ENCODE data around the gene CHST11.
"Not testable (repeated sequence)": the region's sequence is repeated elsewhere in the genome, so short reads cannot be mapped to it uniquely, and the experiment has no call there.

Gene CHST11

DNA sequence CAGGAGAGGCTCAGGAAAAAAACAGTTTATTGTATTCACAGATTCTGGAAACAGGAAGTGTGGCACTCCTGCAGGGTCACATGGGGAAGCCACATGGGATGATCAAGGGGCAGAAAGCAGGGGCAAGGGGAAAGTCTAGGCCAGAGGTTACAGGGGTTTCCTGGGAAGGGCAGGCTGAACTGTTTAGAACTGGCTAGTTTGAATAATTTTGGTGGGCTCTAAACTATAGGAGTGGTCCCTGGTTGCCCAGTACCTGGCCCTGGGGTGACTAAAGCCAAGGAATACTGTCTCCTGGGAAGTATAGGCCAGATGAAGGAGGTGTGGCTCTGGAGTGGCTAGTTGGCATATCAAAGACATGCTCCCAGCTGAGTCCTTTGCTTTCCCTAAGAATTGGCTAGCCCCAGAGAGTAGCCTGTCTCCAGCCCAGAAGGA lies 332.1 kb downstream of the CHST11 start:
- peak; percentile 3 for DNase-seq

DNA sequence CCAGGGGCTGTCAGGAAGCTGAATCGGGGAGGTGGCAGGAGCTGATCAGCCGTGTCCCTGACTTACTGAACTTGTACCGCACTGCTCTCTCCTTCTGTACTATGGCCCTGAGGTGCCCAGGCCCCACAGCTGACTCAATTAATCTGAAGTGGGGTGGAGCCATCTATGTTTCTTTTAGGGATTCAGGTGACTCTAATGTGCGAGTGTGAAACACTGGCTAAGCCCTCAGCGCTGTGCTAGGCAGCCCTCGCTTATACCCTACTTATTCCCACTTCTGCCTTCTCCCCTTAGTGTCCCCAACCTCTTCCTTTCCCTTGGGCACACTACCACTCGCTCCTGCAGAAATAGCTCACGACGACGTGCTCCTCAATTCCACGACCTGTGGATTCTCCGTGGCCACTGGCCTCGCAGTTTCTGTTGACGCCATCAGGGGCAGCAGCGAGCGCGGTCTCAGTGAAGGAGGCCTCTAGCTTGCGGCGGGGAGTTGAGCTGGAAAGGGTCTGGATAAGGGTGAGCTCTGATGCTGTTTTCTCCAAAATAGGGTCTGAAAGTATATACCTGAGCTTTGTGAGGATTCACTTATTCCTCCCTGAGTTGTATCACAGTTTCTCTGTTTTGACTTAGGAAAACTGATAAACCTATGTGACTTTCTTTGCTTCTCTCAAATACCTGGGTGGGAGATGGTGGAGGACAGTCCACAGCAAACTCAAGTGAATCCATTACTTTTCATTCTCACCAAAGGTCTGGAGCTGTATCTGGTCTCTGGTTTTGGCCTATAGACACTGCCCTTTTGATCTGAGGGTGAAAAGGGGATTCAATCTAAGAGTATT lies 333.8 kb downstream of the CHST11 start:
- DNase-seq, result no peak

DNA sequence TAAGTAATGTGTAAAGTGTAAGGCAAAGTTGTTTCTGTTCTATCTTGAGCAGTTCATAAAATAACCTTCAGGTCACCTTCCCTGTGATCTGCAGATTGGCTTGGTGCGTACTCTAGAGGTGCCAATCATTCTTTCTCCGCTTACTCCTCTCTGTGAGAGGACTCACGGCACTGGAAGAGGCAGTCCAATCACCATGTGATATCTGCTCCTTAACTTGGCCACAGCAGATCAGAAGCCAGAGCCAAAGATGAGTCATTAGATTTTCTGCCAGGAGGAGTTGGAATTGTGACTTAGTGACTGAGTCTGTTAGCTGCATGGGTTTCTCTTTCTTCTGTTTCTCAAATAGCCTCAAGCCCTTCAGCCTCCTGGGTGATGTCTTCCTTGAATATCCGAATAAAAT lies 335.8 kb downstream of the CHST11 start:
- no peak for DNase-seq

DNA sequence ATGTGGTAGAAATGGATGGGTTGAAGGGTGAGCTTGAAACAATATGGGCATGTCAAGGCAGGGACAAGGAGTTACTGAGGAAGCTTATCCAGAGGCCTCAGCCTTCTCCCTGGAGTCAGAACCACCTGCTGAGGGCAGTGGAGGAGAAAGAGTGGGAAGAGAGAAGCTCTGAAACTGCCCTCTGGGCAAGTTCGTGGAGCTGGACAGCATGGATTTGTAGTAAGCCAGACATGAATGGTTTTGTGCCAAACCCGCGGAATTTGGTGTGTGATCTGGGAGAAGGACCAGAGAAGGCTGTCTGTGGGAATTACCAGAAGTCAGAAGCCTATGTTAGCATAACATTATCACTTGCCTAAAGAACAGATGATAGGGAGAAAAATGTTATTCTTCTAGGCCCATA lies 336.5 kb downstream of the CHST11 start:
- no peak for DNase-seq

DNA sequence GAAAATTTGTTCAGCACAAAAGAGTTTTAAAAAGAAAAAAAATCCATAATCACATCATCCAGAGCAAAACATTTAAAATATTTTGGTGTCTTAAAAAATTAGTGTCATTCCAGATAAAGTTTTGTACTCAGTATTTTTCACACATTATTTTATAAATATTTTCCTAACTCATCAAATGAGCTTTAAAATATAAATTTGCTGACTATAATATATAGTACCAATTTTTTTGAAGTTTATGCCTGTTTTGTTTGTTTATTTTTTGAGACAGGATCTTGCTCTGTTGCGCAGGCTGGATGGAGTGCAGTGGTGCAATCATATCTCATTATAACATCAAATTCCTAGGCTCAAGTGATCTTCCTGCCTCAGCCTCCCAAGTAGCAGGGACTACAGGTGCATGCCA lies 337.2 kb downstream of the CHST11 start:
- DNase-seq, result no peak

DNA sequence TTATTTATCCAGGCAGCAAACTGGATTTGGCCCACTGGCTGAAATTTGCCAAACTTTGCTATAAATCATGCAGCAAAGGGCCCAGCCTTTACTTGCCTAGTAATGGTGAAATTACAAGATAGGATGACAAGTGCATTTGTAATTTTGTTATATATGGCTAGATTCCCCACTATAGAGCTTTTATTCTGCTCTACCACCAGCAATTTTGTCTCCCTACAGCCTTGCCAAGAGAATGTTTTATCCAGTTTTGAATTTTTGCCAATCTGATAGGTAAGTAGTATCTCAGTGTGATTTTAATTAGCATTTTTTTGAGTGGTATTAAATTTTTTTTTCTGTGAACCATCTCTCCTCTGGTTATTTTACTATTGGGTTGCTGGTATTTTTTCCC lies 339.7 kb downstream of the CHST11 start:
- no peak for DNase-seq

DNA sequence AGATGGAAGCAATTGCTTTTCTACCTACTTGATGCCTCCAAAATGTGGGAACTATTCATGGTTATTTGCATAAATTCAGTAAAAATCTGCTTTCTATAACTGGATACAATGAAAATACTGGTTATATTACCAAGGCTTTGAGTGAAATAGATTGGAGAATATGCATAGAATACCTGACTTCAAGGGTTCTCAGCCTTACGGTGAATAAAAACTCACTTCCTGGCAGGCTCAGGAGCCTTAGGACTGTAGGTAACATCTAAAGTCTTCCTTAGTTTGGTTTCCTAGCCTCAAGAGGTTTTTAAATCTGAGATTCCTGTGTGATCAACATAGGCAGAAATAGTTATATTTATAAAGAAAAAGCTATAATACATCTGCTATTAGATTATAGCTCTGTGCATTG lies 342.7 kb downstream of the CHST11 start:
- DNase-seq, result no peak

DNA sequence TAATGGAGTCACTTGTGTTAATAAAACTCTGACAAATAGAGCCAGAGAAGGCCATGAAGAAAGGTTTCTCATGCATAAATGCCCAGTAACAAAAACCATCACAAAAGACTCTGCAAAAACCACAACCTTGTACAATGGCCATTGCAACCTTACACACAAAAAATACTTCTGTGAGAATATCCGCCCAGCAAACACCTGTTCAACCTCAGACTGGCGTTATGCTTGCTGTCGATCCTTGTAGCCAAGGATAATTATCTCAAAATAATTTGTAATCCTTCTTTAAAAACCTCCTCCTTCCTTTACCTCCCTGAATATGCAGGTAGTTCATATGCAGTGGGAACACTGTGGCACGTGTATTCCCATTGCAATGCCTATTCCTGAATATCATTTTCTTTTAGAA lies 344.3 kb downstream of the CHST11 start:
- DNase-seq, result no peak

DNA sequence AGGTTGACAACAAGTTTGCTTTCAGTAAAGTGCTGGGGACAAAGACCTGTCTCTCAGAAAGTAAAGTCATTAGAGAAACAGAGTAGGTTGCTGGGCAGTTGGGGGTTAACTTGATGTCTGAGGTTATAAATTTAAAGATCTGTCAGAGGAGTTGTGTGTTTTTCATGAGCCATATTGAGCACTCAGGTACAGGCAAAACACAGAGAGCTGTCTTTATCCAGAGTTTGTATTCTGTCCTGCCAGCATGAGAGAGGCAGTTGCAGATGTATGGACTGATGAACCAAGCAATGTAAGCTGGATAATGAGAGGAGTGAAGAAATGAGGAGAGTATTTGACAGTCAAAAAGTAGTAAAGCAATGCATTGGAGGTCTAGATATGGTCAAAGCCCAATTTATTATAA lies 344.7 kb downstream of the CHST11 start:
- DNase-seq, result no peak

DNA sequence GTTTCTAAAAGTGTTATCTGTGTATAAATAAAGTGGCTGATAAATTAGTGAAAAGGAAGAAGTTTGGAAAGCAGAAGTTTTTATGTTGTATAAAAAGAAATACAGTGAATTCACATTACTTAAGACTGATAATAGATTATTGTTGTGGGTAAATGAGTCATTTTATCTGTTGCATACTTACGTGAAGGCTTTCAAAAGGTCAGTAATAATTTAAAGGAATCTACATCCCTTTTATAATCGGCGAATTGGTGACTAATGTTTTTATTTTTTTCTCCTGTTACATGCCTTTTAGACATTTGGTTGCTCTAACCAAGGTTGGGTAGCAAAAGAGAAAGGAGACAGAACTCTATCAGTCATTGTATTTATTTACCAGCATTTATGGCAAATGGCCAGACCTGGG lies 345.5 kb downstream of the CHST11 start:
- no peak for DNase-seq

DNA sequence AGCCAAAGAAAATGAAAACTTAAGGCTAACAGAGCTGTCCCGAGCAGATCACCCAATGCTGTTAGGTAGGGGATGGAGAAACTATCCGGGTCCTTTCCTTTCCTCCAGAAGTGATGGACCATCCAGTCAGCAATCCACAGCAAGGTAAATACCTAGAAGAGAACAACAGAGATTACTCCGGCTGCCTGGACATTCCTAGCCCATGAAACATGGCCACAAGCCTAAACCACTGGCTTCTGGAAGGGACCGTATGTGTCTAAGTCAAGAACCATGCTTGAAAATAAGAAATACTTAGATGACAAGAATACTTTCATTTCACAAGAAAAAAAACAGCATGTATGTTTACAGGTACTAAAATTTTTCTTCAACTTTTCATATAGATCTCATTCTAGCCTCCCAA lies 348.4 kb downstream of the CHST11 start:
- DNase-seq, result no peak

DNA sequence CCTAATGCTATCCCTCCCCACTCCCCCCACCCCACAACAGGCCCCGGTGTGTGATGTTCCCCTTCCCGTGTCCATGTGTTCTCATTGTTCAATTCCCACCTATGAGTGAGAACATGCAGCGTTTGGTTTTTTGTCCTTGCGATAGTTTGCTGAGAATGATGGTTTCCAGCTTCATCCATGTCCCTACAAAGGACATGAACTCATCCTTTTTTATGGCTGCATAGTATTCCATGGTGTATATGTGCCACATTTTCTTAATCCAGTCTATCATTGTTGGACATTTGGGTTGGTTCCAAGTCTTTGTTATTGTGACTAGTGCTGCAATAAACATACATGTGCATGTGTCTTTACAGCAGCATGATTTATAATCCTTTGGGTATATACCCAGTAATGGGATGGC lies 349.4 kb downstream of the CHST11 start:
- not testable (repeated sequence) for DNase-seq

DNA sequence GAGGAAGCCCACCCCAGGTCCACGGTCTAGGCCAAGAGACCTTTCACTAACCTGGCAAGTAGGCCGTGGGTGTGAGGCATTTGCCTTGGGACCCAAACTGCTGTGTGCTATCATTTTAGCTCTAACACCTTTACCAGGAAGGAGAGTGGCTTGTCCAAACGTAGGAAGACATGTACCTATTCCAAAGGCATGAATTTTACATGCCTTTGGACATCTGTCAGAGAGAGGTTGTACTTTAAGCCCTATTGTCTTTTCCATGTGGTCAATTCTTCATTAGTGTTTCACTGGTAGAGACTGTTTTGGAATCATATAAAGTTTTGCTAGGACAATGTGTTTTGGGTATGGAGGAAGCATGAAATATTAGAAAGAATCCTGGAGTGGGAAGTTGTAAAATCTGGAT lies 352.5 kb downstream of the CHST11 start:
- DNase-seq, result no peak

DNA sequence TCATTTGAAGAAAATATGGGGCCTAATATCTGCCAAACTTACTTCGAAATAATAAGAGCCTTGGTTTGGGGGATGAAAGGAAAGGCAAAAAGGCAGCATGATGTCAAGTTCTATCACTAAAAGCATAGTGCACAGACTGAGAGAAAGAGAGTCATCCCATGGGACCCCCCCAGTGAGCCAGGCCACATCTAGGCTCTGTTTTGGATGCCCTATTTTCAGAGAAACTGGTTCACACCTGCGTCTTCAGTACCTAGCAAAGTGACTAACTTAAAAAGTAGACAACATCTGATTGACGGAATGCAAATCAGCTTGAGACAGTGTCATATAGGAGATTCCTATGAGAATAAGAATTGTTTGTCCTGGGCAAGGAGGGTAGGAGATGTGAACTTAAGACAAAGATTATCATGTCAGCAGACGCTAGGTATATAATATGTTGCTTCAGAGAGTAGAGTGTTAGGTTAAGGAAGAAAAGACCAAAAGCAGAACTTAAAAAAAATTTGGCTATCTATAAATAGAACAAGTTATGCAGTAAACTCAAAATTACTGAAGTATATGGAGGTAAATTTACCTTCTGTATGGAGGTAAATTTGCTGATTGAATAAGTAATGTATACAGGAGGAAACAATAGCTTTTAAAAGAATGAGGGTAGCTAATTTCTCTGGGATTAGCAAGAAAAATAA lies 353.1 kb downstream of the CHST11 start:
- no peak for DNase-seq
